ENCODE results near the gene TRAPPC8.
"Not testable (repeated sequence)": the region's sequence is repeated elsewhere in the genome, so short reads cannot be mapped to it uniquely, and the experiment has no call there.

TRAPPC8 gene

GRCh38 chr18:31941010-31941809 lies 1.7 kb downstream of the TRAPPC8 start:
- DNase-seq: no peak

DNA sequence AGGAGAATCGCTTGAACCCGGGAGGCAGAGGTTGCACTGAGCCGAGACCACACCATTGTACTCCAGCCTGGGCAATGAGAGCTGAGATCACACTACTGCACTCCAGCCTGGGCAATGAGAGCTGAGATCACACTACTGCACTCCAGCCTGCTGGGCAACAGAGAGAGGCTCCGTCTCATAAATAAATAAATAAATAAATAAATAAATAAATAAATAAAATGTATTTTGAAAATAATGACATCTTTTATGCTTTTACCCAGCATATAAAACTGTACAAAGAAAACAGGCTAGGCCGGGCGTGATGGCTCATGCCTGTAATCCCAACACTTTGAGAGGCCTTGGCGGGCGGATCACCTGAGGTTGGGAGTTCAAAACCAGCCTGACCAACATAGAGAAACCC lies 8.2 kb downstream of the TRAPPC8 start:
- DNase-seq: not testable (repeated sequence)

GRCh38 chr18:31931886-31932240 lies 11.1 kb downstream of the TRAPPC8 start:
- no peak for DNase-seq

DNA sequence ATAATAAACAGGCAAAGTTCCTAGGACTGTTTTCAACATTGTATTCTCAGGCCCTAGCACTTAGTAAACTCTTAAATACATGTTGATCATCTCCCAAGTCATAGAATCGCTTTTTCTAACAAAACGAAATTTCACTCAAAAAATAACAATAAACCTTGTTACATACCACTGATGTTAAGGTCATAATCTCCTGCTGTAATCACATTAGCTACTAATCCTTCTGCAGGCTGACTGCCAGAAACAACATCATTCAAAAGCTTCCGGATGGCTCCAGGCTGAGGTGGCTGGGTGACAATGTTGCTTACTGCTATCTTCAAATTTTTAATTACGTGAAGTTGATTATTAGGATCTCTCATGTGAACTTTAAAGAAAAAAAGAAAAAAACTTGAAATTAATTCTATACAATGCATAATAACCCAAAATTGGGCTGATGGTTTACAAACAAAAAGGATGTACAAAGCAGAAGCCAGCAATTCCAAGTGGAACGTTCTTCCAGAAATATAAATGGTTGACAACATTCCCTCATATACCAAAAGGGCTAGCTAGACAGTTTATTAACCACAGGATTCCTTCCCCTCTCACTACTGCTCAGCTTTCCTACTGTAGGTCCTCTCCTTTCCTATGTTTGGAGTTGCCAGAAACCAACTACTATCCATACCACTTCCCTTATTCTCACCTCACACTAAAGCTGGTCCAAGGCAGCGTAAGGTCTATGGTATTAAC lies 11.6 kb downstream of the TRAPPC8 start:
- no peak for DNase-seq

GRCh38 chr18:31929273-31929672 lies 13.7 kb downstream of the TRAPPC8 start:
- DNase-seq: no peak

DNA sequence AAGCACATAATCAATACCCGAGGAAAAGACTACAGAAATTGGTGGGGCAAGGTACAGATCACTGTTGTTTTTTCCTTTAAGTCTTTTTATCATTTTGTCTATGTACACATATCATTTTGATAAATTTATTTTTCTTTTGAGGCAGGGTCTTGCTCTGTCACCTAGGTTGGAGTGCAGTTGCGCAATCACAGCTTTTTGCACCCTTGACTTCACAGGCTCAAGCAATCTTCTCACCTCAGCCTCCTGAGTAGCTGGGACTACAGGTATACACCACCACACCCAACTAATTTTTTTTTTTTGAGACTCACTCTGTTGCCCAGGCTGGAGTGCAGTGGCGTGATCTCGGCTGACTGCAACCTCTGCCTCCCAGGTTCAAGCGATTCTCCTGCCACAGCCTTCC lies 15.9 kb downstream of the TRAPPC8 start:
- not testable (repeated sequence) for DNase-seq

DNA sequence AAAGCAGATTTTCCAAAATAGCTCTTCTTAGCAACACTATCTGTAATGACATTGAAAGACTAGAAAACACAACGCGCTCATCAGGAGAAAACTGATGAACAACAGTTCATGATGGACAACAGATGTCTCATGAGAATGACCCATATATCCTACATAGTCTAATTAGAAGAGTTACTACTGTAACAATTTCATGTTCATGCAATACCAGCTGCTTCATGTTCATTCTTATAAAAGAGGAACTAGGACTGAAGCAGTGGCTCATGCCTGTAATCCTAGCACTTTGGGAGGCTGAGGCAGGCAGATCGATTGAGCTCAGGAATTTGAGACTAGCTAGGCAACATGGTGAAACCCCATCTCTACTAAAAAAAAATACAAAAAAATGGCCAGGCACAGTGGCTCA lies 22.7 kb downstream of the TRAPPC8 start:
- DNase-seq: no peak

GRCh38 chr18:31919366-31919765 lies 23.6 kb downstream of the TRAPPC8 start:
- not testable (repeated sequence) for DNase-seq

- no peak for DNase-seq
Observed at GRCh38 chr18:31918733-31919132, 24.2 kb downstream of the TRAPPC8 start.

DNA sequence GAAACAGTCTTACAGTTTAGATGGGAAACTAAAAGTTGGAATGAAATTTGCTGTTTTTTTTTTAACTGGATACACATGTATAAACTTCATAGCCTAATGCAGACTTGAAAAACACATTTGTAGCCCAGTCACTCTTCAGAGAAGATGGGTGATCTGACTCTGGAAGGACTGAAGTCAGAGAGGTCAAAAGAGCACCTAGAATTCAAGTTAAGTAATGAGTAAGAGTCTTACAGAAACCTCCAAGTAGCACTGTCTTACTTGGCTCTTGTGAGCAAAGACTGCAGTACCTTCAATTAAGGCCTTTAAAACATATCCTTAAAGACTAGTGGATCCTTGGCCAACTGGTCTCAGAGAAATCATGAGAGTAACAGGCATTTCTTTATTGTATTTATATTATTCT lies 41.9 kb downstream of the TRAPPC8 start:
- no peak for DNase-seq

GRCh38 chr18:31899771-31900170 lies 43.2 kb downstream of the TRAPPC8 start:
- DNase-seq: not testable (repeated sequence)

DNA sequence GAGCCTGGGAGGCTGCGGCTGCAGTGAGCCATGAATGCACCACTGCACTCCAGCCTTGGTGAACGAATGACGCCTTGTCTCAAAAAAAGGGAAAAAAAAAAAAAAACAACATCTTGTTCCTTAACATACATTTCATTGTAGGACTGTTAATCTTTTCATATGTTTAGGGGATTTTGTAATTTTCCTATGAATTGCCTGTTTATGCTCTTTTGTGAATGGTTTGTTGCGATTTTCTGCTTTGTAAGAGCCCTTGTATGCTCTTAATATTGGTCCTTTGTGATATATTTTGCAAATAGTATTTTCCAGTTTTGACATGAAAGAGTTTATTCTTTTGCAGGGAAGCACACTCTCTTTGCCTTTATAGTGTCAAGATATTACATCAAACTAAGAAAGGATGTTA lies 50.0 kb downstream of the TRAPPC8 start:
- no peak for DNase-seq

DNA sequence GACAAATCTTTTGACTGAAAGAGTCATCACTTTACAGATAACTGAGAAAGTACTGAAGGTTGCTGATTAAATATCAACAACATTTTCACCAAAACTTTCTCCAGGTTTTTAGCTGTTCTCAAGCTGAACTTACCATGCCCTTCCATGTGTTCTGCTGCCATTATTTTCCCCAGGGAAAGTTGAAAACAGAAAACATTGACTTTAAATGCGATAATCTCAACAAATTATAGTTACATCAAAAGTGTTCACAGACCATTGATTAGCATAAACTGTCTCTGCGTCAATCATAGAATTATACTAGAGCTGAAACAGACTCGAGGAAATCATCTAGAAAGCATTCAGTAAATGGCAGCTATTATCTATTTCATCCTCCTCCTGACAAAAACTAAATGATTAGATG lies 51.4 kb downstream of the TRAPPC8 start:
- DNase-seq: no peak

DNA sequence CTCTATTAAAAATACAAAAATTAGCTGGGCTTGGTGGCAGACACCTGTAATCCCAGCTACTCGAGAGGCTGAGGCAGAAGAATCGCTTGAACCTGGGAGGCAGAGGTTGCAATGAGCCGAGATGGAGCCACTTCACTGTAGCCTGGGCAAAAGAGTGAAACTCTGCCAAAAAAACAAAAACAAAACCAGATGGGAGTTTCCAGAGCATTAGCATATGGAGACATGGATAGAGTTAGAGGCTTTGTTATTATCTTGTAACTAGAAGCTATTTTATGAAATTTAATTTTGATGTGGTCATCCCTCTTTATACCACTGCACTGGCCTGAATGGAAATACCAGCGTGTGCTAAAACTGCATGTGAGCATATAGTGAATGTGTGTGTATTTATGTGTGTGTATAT lies 58.9 kb downstream of the TRAPPC8 start:
- DNase-seq: no peak

DNA sequence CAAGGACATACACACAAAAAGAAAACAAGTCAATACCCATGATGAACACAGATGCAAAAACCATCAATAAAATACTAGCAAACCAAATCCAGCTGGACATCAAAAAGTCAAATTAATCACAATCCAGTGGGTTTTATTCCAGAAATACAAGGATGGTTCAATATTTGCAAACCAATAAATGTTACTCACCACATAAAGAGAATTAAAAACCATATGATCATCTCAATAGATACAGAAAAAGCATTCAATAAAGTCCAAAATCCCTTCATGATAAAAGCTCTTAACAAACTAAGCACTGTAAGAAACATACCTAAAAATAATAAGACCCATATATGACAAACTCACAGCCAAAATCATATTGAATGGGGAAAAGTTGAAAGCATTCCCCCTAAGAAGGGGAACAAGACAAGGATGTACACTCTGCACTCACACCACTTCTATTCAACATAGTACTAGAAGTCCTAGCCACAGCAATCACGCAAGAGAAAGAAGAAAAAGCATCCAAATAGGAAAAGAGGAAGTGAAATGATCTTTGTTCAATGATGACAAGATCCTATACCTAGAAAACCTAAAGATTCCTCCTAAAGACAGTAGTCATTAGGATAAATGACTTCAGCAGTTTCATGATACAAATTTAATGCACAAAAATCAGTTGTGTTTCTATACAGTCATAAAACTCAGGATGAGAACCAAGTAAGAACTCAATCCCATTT lies 62.6 kb downstream of the TRAPPC8 start:
- no peak for DNase-seq

- DNase-seq: no peak
Observed at GRCh38 chr18:31878358-31878757, 64.6 kb downstream of the TRAPPC8 start.

- DNase-seq: no peak
Observed at GRCh38 chr18:31877900-31878299, 65.0 kb downstream of the TRAPPC8 start.

- no peak for DNase-seq
Observed at GRCh38 chr18:31876707-31877106, 66.2 kb downstream of the TRAPPC8 start.

DNA sequence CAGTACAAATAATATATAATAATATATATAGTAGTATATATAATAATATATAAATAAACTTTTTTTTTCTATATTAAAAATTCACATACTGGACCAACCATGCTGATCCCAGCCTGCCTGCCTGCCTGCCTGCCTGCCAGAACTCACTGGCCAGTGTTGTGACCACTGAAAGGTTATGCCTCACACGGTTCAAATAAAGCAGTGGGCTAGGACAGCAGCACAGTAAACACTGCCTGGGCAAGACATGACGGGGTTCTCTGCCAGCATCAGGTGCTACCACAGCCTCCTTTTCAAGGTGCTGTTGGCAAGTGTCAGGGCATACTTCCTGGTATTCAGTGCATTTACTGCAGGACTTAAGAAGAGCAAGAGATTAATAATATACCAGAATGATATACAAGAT lies 67.6 kb downstream of the TRAPPC8 start:
- no peak for DNase-seq

- no peak for DNase-seq
Observed at GRCh38 chr18:31863103-31863502, 79.8 kb downstream of the TRAPPC8 start.

DNA sequence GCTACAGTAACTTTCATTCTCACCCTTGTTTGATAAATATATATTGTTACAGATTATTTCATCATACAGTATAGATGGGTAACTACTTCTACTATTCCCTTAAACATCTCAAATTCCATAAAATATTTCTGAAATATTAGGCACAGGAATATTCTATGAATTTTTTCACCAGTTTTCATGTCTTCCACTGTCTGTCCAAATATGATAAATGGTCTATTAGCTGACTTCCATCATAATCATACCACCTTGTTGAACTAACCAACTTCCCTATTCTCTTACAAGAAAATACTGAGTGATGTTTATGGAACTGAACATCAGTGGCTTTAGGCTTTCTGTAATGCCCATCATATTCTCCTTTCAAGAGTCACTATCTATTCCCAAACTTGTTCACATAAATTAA lies 82.4 kb downstream of the TRAPPC8 start:
- no peak for DNase-seq

DNA sequence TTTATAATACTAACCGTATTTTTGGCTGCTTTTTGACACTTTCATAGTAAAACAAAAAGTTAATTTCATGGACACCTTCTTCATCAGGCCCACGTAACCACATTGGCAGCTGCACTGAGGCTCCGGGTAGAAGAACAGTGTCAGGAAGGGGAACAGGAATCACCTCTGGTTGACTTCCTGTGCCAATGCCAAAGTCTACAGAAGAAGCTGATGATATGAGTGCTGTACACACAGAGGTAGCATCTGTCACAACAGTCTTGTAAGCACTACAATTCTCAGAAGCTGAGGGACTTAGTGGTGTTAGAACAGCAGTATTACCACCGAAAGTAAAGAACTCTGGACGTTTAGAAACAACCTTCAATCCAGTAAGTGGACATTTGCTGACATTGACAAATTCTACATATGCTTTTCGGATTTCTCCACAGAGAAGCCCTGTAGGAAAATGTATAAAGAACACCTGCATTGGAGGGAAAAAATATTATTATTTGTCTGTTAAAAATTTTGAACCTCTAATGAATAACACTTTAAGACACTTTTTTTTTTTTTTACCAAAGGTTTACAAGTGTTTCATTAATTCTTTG lies 85.3 kb downstream of the TRAPPC8 start:
- DNase-seq: no peak

GRCh38 chr18:31850844-31851243 lies 92.1 kb downstream of the TRAPPC8 start:
- no peak for DNase-seq

- no peak for DNase-seq
Observed at GRCh38 chr18:31840499-31840898, 102.4 kb downstream of the TRAPPC8 start.
